ENCODE data around the gene IGF2BP3.

The IGF2BP3 gene

DNA sequence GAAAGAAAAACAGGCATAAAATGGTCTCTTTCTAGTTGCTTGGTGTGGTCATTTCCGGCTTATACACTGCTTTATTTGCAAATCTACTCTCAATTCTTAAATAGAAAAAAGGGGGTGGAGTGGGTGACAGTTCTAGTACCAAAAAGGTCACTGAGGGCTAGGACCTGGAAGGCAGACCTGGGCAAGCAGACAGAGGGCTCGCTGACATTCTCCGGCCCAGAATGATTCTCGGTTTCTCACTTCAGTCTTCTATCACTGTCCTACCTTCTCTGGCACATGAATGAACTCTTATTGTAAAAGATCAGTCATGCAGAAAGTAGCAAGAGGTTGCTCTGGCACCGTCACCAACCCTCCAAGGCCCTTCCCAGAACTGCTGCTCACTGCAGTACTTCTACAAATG is 117.1 kb downstream of the IGF2BP3 start:
- Histone ChIP-seq H3K27ac (ENCODE audit: low read length) (no peak overlapping the region), H3K9ac (ENCODE audit: low read length in 2 of 2) (no peak overlapping the region), H3K4me1 (ENCODE audit: control insufficient read depth, insufficient read depth, low read length) (no peaks in the 10 kb centered on the region), H3K9me3 (ENCODE audit: control insufficient read depth in 2 of 2, low read length in 2 of 2) (no peaks in the 10 kb centered on the region), H3K4me3 (ENCODE audit: low read length in 2 of 2) (no peak overlapping the region), H3K36me3 (ENCODE audit: control insufficient read depth in 2 of 2, insufficient read depth in 2 of 2, low read length in 2 of 2) (no peaks in the 10 kb centered on the region), H3K27me3 (ENCODE audit: control insufficient read depth in 1 of 2, insufficient read depth in 2 of 2, low read length in 2 of 2) (no peaks in the 10 kb centered on the region)

DNA sequence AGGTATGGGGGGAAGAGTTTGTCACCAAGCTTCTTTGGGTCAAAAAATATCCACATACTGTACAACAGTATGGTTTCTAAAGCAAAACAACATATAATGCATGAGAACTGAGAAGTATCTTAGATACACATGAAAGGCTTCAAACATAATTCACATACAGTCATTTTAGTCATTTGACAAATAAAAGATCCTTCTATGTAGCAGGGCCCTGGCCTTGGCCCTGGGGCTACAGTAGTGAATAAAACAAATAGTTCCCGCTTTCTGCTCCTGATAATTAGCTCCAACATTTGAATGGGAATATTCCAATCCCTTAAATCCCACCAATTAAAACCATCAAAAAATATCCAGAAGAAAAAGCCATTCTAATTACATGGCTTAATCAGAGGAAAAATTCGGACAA is 119.8 kb downstream of the IGF2BP3 start:
- Histone ChIP-seq H3K27me3 (ENCODE audit: control insufficient read depth in 1 of 2, insufficient read depth in 2 of 2, low read length in 2 of 2) (no peaks in the 10 kb centered on the region), H3K9me3 (ENCODE audit: control insufficient read depth in 2 of 2, low read length in 2 of 2) (no peaks in the 10 kb centered on the region), H3K9ac (ENCODE audit: low read length in 2 of 2) (no peak overlapping the region), H3K27ac (ENCODE audit: low read length) (no peak overlapping the region), H3K4me1 (ENCODE audit: control insufficient read depth, insufficient read depth, low read length) (no peaks in the 10 kb centered on the region), H3K36me3 (ENCODE audit: control insufficient read depth in 2 of 2, insufficient read depth in 2 of 2, low read length in 2 of 2) (no peaks in the 10 kb centered on the region), H3K4me3 (ENCODE audit: low read length in 2 of 2) (no peak overlapping the region)

GRCh38 chr7:23349484-23350157 is 120.7 kb downstream of the IGF2BP3 start:
- H3K4me1 ChIP-seq (ENCODE audit: control insufficient read depth, insufficient read depth, low read length), result no peaks in the 10 kb centered on the region
- H3K27ac ChIP-seq (ENCODE audit: low read length), result no peak overlapping the region
- no peak overlapping the region for H3K9ac ChIP-seq (ENCODE audit: low read length in 2 of 2)
- no peak overlapping the region for H3K4me3 ChIP-seq (ENCODE audit: low read length in 2 of 2)
- no peaks in the 10 kb centered on the region for H3K9me3 ChIP-seq (ENCODE audit: control insufficient read depth in 2 of 2, low read length in 2 of 2)
- H3K27me3 ChIP-seq (ENCODE audit: control insufficient read depth in 1 of 2, insufficient read depth in 2 of 2, low read length in 2 of 2), result no peaks in the 10 kb centered on the region
- H3K36me3 ChIP-seq (ENCODE audit: control insufficient read depth in 2 of 2, insufficient read depth in 2 of 2, low read length in 2 of 2), result no peaks in the 10 kb centered on the region

DNA sequence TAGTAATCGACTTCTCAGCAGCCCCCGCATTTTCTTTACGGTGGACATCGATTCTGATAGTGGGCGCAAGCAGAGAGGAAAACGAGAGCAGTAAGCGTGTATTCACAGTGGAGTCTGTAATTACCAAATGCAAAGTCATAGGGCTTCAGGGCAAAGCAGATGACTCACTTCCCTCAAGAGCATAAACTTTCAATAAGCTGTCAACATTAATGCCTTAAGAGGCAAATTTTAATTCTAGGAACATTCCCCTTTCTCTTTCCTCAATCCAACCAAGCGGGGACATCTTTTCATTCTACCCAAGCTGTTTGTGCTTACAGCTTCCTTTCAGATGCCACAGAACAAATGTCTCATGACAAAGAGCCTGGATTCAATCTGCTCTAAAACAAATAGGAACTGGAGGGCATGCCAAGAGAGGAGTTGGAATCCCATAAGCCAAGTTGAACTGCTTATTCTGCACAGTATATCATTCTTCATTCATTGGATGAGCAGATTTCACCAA is 122.6 kb downstream of the IGF2BP3 start:
- Histone ChIP-seq H3K36me3 (ENCODE audit: control insufficient read depth in 2 of 2, insufficient read depth in 2 of 2, low read length in 2 of 2) (no peaks in the 10 kb centered on the region), H3K9me3 (ENCODE audit: control insufficient read depth in 2 of 2, low read length in 2 of 2) (no peaks in the 10 kb centered on the region), H3K27me3 (ENCODE audit: control insufficient read depth in 1 of 2, insufficient read depth in 2 of 2, low read length in 2 of 2) (no peaks in the 10 kb centered on the region), H3K9ac (ENCODE audit: low read length in 2 of 2) (no peak overlapping the region), H3K27ac (ENCODE audit: low read length) (no peak overlapping the region), H3K4me3 (ENCODE audit: low read length in 2 of 2) (no peak overlapping the region), H3K4me1 (ENCODE audit: control insufficient read depth, insufficient read depth, low read length) (no peaks in the 10 kb centered on the region)

DNA sequence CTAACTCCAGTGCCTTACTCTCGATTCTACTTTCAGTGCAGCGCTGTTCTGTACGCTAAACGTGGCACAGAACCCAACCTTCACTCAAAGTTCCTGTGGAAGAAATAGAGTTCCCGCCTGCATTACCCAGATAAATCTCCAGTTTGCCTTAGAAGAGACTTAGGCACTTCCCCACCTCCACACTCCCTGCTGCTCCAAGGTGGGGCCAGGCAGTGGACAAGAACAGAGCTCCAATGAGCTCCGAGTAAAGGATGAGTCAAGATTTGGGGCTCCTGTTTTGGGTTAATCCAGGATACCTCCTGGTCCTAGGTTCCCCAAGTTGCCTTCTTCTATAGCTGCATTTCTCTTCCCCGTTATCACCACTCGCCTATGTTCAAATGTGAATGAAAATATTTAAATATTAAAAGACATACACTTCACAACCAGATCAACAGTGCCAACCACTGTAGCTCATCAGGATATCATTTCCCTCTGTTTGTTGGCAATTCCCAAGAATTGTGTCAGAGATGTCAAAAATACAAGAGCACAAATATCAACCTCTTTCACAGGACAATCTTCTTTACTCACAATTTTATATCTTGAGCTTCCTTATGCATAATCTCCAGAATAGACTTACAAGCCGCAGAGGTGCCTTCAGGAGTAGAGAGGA is 123.1 kb downstream of the IGF2BP3 start:
- Histone ChIP-seq H3K4me1 (ENCODE audit: control insufficient read depth, insufficient read depth, low read length) (no peaks in the 10 kb centered on the region), H3K36me3 (ENCODE audit: control insufficient read depth in 2 of 2, insufficient read depth in 2 of 2, low read length in 2 of 2) (no peaks in the 10 kb centered on the region), H3K27me3 (ENCODE audit: control insufficient read depth in 1 of 2, insufficient read depth in 2 of 2, low read length in 2 of 2) (no peaks in the 10 kb centered on the region), H3K9me3 (ENCODE audit: control insufficient read depth in 2 of 2, low read length in 2 of 2) (no peaks in the 10 kb centered on the region), H3K4me3 (ENCODE audit: low read length in 2 of 2) (no peak overlapping the region), H3K9ac (ENCODE audit: low read length in 2 of 2) (no peak overlapping the region), H3K27ac (ENCODE audit: low read length) (no peak overlapping the region)

- H3K27me3 ChIP-seq (ENCODE audit: control insufficient read depth in 1 of 2, insufficient read depth in 2 of 2, low read length in 2 of 2), result no peaks in the 10 kb centered on the region
- no peak overlapping the region for H3K9ac ChIP-seq (ENCODE audit: low read length in 2 of 2)
- no peaks in the 10 kb centered on the region for H3K9me3 ChIP-seq (ENCODE audit: control insufficient read depth in 2 of 2, low read length in 2 of 2)
- H3K36me3 ChIP-seq (ENCODE audit: control insufficient read depth in 2 of 2, insufficient read depth in 2 of 2, low read length in 2 of 2), result no peaks in the 10 kb centered on the region
- no peak overlapping the region for H3K4me3 ChIP-seq (ENCODE audit: low read length in 2 of 2)
- no peak overlapping the region for H3K27ac ChIP-seq (ENCODE audit: low read length)
- H3K4me1 ChIP-seq (ENCODE audit: control insufficient read depth, insufficient read depth, low read length), result no peaks in the 10 kb centered on the region
These were observed 124.0 kb downstream of the IGF2BP3 start for GRCh38 chr7:23346316-23346715.

- Histone ChIP-seq H3K4me1 (ENCODE audit: control insufficient read depth, insufficient read depth, low read length) (no peaks in the 10 kb centered on the region), H3K9me3 (ENCODE audit: control insufficient read depth in 2 of 2, low read length in 2 of 2) (no peaks in the 10 kb centered on the region), H3K27me3 (ENCODE audit: control insufficient read depth in 1 of 2, insufficient read depth in 2 of 2, low read length in 2 of 2) (no peaks in the 10 kb centered on the region), H3K27ac (ENCODE audit: low read length) (no peak overlapping the region), H3K36me3 (ENCODE audit: control insufficient read depth in 2 of 2, insufficient read depth in 2 of 2, low read length in 2 of 2) (no peaks in the 10 kb centered on the region), H3K9ac (ENCODE audit: low read length in 2 of 2) (no peak overlapping the region), H3K4me3 (ENCODE audit: low read length in 2 of 2) (no peak overlapping the region)
These were observed 124.7 kb downstream of the IGF2BP3 start for GRCh38 chr7:23345601-23346000.

DNA sequence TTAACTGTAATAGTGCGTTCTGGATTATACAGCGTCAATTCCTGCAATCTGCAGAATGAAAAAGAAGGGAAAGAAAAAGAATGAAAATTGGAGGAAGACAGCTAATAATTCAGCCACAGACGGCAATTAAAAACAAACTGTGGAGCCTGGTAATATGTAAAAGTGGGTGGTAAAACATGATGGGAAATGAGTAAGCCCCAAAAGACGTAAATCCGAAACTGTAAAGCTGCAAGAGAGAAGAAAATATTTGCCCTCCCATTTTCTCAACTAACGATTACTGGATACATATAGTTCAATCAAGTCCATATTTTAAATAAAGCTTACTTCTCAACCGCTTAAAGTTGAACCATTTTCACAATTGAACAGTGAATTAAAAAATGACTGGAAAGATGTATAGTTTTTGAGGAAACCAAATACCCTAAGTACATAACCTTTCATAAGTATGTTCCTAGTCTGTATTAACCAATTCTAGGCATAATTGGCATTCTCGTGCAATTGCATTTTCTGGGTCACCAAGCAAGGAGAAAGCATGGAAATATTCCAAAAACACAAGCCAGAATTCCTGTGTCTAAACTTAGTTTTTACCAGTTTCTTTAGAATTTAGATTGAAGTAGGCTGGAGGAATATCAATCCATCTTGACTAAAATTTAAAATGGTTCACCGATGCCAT is 126.3 kb downstream of the IGF2BP3 start:
- Histone ChIP-seq H3K4me3 (ENCODE audit: low read length in 2 of 2) (no peak overlapping the region), H3K9ac (ENCODE audit: low read length in 2 of 2) (no peak overlapping the region), H3K27ac (ENCODE audit: low read length) (no peak overlapping the region), H3K4me1 (ENCODE audit: control insufficient read depth, insufficient read depth, low read length) (no peaks in the 10 kb centered on the region), H3K36me3 (ENCODE audit: control insufficient read depth in 2 of 2, insufficient read depth in 2 of 2, low read length in 2 of 2) (no peaks in the 10 kb centered on the region), H3K9me3 (ENCODE audit: control insufficient read depth in 2 of 2, low read length in 2 of 2) (no peaks in the 10 kb centered on the region), H3K27me3 (ENCODE audit: control insufficient read depth in 1 of 2, insufficient read depth in 2 of 2, low read length in 2 of 2) (no peaks in the 10 kb centered on the region)

GRCh38 chr7:23343102-23343501 is 127.2 kb downstream of the IGF2BP3 start:
- no peak overlapping the region for H3K9ac ChIP-seq (ENCODE audit: low read length in 2 of 2)
- H3K36me3 ChIP-seq (ENCODE audit: control insufficient read depth in 2 of 2, insufficient read depth in 2 of 2, low read length in 2 of 2), result no peaks in the 10 kb centered on the region
- no peak overlapping the region for H3K4me3 ChIP-seq (ENCODE audit: low read length in 2 of 2)
- H3K27ac ChIP-seq (ENCODE audit: low read length), result no peak overlapping the region
- no peaks in the 10 kb centered on the region for H3K9me3 ChIP-seq (ENCODE audit: control insufficient read depth in 2 of 2, low read length in 2 of 2)
- H3K4me1 ChIP-seq (ENCODE audit: control insufficient read depth, insufficient read depth, low read length), result no peaks in the 10 kb centered on the region
- H3K27me3 ChIP-seq (ENCODE audit: control insufficient read depth in 1 of 2, insufficient read depth in 2 of 2, low read length in 2 of 2), result no peaks in the 10 kb centered on the region

DNA sequence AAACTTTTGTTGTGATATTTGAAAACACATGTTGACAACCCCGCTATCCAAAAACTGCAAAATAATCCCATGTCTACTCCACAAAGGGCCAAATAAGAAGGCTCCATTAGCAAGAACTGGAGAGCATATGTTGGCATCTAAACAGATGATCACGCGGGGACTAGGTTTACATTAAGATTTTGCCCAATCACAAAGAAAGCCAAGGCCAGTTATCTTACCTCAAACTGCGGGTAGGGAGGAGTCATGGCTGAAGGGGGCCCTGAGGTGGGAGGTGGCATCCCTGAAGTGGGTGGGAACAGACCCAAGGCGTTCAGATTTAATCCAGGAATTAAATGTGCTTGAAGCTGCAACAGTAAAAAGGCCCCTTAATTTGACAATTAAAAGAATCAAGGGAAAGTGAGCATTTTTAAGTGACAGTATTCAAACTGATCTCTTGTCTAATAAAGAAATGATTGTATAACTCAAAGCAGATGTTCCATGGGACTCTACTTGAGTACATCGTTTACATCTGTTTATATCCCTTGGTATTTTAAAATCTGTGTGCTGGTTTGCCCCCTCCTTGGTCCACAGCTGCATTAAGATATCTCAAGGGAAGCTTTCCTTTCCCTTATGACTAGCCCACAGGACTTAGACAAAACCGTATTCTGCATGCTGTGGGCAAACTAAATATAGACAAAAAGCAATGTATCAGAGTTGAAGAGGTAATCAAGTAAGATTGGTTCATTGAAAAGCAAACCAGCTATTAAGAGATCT is 128.3 kb downstream of the IGF2BP3 start:
- Histone ChIP-seq H3K36me3 (ENCODE audit: control insufficient read depth in 2 of 2, insufficient read depth in 2 of 2, low read length in 2 of 2) (no peaks in the 10 kb centered on the region), H3K27me3 (ENCODE audit: control insufficient read depth in 1 of 2, insufficient read depth in 2 of 2, low read length in 2 of 2) (no peaks in the 10 kb centered on the region), H3K27ac (ENCODE audit: low read length) (no peak overlapping the region), H3K4me1 (ENCODE audit: control insufficient read depth, insufficient read depth, low read length) (no peaks in the 10 kb centered on the region), H3K9ac (ENCODE audit: low read length in 2 of 2) (no peak overlapping the region), H3K4me3 (ENCODE audit: low read length in 2 of 2) (no peak overlapping the region), H3K9me3 (ENCODE audit: control insufficient read depth in 2 of 2, low read length in 2 of 2) (no peaks in the 10 kb centered on the region)

Measured in stomach smooth muscle (tissue), 2 donors.